ENCODE measurements around the gene DYNLT3.
A peak's percentile ranks its signal among the peaks of the same experiment; 100 is the strongest.

DYNLT3 gene

DNA sequence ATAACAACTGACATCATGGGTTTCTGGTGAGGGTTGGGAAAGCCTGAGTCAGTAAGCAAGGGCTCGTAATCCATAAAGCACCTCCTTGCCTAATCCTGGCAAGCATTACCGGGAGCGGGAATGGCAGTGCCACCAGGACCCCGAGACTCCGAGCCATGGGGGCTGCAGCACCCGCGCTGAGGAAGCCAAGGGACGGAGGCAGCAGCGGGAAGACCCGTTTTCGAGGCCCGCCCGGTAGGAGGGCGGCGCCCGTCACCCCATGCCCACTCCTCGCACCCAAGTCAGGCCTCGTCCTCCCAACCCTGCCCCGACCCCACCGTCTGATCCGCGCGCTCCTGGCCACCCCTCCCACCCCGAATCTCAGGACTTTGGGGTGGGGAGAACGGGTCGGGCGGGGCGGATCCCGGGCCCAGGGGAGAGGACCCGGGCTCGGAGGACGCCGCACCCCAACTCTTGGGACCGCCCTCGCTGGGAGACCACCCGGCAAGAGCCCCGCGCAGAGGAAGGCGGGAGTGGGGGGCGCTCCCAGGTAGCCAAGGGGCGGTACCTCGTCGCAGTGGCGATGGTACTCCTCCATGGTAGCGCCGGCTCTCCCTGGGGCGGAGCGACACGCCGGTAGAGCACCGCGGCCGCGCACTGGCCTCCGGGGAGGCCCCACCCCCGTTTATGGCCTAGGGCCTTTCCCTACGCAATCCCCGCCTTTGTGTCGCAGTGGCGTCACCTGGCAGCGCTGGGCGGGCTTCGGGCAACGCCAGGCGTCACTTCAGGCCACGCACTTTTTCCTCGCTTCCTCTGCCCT is at the start of gene DYNLT3:
DYNLT3 (minus strand) TSS at position 638 of the 799 bp plus-strand sequence; CDS start at position 577, 61 bp downstream.
- peak; percentile 47 to 51 for DNase-seq (ENCODE audit: low read depth in 2 of 2)

GRCh38 chrX:37896511-37896890 is 49.1 kb upstream of the DYNLT3 start:
- no peak for DNase-seq (ENCODE audit: low read depth in 2 of 2)

DNA sequence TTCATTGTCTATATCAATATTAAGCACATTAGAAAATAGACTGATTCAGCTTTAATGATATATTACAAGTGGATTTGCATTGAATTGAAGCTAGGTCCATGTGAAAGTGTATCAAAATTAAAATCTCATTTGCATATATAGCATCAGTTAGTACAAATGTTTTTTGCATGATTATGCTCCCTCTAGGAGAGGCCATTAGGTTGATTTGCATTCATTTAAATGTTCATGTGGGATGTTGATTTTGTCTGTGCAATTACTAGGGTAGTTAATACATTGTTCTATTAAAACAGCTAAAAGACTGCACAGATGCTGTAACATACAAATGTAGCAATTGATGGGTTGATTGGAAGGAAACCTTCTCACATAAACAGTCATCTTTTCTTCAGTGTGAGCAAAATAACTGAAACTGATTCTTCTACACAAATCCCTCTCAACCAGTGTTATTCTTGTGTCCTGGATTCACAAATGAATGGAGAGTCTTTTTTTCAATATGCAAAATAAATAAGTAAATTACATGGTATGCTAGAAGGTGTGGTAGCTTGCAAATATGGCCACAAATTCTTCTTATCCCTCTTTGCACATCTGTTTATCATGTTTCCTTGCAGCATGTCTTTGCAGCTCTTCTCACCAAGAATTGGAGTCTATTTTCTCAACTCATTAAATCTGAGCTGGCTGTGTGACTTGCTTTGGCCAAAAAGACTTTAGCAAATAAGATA is 48.6 kb upstream of the DYNLT3 start:
- no peak for DNase-seq (ENCODE audit: low read depth in 2 of 2)

GRCh38 chrX:37894725-37895124 is 47.4 kb upstream of the DYNLT3 start:
- no peak for DNase-seq (ENCODE audit: low read depth in 2 of 2)

- DNase-seq (ENCODE audit: low read depth in 2 of 2): no peak
These were observed 40.6 kb upstream of the DYNLT3 start for GRCh38 chrX:37888010-37888409.

- no peak for DNase-seq (ENCODE audit: low read depth in 2 of 2)
These were observed 40.0 kb upstream of the DYNLT3 start for GRCh38 chrX:37887347-37887746.

- DNase-seq (ENCODE audit: low read depth in 2 of 2): no peak
These were observed 35.8 kb upstream of the DYNLT3 start for GRCh38 chrX:37883196-37883595.

GRCh38 chrX:37879692-37880091 is 32.3 kb upstream of the DYNLT3 start:
- no peak for DNase-seq (ENCODE audit: low read depth in 2 of 2)

DNA sequence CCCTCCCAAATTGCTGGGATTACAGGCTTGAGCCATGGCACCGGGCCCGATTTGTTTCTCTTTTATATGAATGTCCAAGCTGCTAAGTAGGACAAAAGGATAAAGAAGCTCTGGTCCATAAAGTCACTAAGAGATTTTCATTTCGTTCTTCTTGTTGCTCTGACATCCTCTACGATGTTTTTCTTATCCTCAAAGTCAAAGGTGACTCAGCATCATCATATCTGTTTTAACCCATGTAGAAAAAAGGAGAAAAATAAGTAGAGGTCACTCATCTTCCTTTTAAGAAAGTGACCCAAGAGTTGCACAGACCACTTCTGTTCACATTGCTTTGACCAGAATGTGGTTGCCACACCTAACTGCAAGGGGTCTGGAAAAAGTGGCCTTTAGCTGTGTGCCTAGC is 29.3 kb upstream of the DYNLT3 start:
- no peak for DNase-seq (ENCODE audit: low read depth in 2 of 2)

GRCh38 chrX:37875675-37876074 is 28.3 kb upstream of the DYNLT3 start:
- no peak for DNase-seq (ENCODE audit: low read depth in 2 of 2)

DNA sequence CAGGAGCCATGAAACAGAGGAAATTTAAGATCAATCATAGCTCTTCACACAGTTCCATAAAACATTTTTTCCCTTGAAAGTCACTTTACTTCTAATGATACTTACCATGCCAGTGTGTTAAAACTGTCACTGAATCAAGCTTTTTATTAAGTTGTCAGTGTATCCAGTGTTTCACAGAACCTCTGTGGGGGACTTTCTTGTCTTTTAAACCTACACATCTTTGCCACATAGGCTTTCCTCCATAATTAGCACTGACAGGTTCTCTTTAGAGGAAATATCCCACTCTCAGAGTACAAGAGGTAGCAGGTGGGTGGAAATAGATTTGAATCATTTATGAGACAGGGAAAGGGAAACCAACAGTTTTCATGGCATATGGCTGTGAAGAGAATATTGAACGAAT is 25.8 kb upstream of the DYNLT3 start:
- DNase-seq (ENCODE audit: low read depth in 2 of 2): no peak

DNA sequence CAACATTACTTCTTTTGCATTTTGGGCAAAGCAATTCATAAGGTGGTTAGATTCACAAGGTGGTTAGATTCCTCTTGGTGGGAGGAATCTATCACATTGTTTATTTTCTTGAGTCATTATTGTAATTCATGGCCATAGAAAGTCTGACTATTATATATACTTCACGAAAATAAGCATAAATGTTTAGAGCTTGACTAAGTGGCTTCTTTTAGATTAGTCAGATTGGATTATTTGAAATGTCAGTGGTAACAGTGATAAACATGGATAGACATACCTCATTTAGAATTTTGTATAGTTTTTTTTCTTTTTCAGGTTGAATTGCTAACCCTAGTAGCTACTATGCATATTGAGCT is 24.9 kb upstream of the DYNLT3 start:
- DNase-seq (ENCODE audit: low read depth in 2 of 2): no peak

DNA sequence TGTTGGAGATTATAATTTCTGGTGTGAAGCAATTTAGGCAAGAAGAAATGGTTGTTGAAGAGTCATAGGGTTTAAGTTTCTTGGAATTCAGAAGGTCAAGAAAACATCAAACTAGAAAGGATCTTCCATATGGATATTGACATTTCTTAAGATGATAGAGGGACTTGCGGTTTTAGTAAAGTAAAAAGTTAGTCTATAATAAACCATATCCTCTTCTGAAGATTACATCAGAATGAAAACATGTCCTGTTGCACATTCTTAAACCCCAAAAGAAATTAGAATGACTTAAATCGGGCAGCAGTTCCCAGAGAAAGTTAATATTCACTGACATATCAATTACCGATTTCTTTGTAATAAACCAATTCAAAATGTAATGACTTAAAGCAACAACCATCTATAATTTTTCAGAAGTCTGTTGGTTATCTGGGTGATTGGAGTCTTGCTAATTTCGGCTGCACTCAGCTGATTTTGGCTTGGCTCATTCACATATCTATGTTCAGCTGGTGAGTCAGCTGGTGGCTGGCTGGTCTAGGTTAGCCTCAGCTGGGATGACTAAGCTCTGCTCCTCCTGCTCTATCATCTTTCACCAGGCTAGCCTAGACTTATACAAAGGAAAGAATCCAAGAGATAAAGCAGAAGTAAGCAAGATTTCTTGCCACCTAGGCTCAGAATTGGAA is 24.4 kb upstream of the DYNLT3 start:
- no peak for DNase-seq (ENCODE audit: low read depth in 2 of 2)

DNA sequence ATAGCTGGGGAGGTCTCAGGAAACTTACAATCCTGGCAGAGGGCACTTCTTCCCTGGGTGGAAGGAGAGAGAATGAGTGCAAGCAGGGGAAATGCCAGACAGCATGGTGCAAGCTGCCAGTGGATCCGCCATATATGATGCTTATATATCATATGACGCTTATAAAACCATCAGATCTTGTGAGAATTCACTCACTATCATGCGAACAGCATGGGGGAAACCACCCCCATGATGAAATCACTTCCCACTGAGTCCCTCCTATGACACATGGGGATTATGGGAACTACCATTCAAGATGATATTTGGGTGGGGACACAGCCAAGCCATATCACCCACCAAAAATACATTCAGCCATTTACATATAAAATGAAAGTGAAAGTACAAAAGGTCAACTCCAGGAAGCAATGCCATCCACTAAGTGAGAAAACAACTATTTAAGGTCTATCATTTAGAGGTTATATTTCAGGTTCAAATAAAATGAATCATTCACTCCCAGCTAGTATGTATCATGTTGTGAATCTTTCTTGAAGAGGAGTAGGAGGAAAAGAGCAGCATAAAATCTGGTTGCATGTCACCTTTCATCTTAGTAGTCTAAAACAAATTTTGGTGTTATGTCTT is 20.3 kb upstream of the DYNLT3 start:
- no peak for DNase-seq (ENCODE audit: low read depth in 2 of 2)

GRCh38 chrX:37863728-37864127 is 16.4 kb upstream of the DYNLT3 start:
- DNase-seq (ENCODE audit: low read depth in 2 of 2): no peak

- DNase-seq (ENCODE audit: low read depth in 2 of 2): no peak
These were observed 15.5 kb upstream of the DYNLT3 start for GRCh38 chrX:37862851-37863250.

- DNase-seq (ENCODE audit: low read depth in 2 of 2): no peak
These were observed 13.3 kb upstream of the DYNLT3 start for GRCh38 chrX:37860721-37861120.

- no peak for DNase-seq (ENCODE audit: low read depth in 2 of 2)
These were observed 7.4 kb upstream of the DYNLT3 start for GRCh38 chrX:37854748-37855147.

DNA sequence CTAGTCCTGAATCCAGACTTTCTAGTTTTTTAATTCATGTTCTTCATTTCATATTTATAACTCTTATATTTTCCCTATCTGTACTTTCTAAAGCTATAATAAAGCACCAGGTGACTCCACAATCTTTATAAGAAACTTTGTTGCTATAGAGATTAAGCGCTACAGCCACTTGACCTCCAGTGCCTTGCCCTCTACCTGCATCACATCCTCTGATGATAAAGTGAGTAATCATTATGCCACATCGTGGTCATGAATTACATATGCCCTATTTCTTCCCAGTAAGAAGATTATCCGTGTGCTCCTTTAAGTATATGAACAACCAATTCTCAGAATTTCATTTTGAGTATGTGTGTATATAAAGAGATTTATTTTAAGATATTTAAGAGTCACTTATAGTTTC is 6.8 kb upstream of the DYNLT3 start:
- no peak for DNase-seq (ENCODE audit: low read depth in 2 of 2)

- no peak for DNase-seq (ENCODE audit: low read depth in 2 of 2)
These were observed 394 bp upstream of the DYNLT3 start for GRCh38 chrX:37847733-37848197.

DNA sequence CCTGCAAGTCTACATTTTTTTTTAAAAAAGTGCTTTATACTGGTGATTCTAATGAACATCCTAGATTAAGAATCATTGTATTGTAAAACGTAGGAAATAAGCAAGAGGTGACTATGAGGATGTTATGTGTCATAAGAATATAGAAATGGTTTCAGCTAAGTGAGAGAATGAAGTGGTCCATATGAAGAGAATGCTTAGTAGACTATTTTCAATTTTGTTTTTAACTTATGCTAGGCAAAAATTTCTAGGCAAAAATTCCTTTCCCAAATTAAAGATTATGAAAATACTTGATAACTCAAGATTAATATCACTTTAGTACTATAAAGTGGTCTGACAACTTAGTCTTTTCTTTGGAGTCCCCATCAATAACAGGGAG is 825 bp downstream of the DYNLT3 start:
- no peak for DNase-seq (ENCODE audit: low read depth in 2 of 2)

DNA sequence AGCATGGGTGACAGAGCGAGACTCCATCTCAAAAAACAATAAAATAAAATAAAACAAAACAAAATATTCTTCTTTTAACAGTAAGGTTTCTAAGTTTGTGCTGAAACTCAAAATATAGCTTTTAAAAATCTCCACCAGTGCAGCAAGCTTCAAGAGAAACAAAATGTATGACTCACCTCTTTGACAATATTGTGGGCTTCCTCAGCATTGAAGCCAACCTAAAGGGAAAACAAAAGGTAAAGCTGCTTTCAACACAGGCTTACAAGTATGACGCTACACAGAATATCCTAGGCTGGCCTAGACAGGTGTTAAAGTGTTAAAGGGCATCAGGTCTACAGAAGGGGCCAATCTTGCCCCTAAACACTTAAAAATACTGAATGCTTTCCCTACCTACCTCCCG is 1.2 kb downstream of the DYNLT3 start:
- DNase-seq (ENCODE audit: low read depth in 2 of 2): no peak
